KBM-7 (cell line): ENCODE measurements around the gene PFKFB1.

Experiments used
- DNase-seq: peaks from one replicate; pipeline ENCODE4 v3.0.0-alpha.2; 2015
- in situ Hi-C: fragments of 300-500 bp; cut with MboI; formaldehyde crosslinking; loops from 2 replicates; pipeline ENCODE4 v1.14.3; 2020; ENCODE audit warnings: low sequenced_read_pairs, low pct_unique_long_range_greater_than_20kb, mixed read lengths

Gene PFKFB1

GRCh38 chrX:54994099-54994498 lies at the start of gene PFKFB1:
Gene PFKFB1 (minus strand): TSS chrX:54994188. CDS start chrX:54994007, 181 bp downstream.
- in situ Hi-C loops = no loop called here
- no peak for DNase-seq

GRCh38 chrX:55041514-55041913 lies 47.5 kb upstream of the PFKFB1 start:
- no peak for DNase-seq
- in situ Hi-C loops = no loop called here

DNA sequence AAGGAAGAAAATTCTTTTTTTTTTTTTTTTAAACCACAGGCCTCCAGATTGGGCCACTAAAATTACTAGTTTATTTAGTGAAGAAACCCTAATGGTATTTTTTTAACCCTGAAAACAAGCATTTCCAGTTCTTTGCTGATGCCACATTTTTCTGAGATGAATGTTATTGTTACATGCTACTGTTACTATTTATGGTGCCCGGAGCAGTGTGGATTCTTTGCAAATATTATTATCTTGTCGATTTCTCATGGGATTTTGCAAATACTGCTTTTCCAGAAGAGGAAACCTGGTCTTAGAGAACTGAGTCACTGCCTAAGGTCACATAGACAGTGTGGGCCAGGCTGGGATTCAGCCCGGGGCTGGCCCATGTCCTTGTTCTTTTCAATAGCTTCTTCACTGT lies 45.5 kb upstream of the PFKFB1 start:
- in situ Hi-C loops = no loop called here
- no peak for DNase-seq

DNA sequence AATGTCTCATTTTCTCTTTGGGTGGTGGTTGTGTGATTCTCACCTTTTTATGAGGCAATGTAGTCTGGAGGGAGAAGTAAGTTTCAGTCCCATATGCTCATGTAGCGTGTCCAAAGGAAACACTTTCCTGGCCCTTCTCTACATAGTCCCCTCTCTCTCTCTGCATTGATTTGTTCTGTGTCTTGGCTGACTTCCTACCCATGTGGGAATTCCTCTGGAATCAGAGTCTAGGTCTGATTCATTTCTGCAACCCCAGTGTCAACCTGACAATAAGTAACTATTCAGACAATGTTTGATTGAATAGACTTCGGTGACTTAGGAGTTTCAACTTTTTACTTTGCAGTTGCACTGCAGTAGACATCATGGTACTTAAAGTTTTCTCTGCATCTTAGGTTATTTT lies 39.4 kb upstream of the PFKFB1 start:
- no peak for DNase-seq
- in situ Hi-C loops = no loop called here

DNA sequence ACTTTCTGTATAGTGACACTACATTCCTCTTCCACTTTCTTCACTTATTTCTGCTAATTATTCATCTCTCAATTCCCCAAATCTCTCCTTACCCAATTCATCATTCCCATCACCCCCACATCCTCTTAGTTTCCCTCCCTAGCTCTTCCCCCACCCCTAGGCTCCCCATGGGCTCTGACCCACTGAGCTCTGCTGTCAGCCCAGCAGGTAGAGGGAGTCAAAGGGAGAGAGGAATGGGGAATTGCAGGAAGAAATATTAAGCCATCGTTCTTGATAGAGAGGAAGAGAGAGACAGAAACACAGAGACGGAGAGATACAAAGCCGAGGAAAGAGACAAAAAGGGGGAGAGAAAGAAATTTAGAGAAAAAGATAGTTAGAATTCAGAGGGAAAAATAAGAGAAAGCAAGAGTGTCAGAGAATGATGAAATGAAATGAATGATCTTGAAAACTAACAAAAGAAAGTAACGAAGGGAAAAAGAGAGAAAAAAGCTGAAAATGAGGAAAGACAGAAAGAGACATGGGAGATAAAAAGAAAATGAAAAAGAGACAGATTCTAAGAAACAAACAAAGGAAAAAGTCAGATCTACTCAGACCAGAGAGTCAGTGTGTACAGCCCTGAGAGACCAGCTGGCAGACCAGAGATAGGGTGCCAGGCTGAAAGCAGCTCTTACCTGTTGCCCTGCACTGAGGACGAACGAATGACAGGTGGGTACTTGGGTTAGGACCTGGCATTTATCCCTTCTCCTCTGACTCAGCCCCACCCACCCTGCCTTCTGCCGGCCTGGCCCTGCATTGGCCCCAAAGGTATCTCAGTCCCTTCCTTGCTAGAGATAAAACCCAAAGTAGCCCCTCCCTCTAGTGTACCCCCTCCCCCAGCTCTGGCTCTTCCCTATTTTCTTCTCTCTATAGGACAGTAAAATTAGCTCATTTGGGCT lies 36.5 kb upstream of the PFKFB1 start, which contains the start of gene ALAS2:
Gene ALAS2 (minus strand): TSS at position 707 of the 935 bp plus-strand sequence. CDS start 4,977 bp downstream, outside the sequence.
- in situ Hi-C loops = no loop called here
- DNase-seq = no peak

DNA sequence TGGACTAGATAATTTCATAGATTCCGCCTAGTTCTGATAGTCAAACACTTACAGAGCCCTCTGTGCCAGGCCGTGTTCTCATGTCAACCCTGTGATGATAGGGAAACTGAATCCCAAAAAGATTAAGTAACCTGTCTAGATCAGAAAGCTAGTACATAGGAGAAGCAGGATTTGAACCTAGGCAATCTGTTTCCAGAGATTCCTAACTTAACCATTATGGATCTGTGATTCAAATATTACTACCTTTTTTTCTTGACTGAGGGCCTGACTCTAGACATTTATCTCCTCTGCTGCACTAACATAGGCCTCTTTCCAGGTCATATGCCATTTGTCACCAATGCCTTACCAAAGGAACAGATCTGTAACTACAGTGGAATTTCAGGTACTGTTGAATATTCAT lies 35.3 kb upstream of the PFKFB1 start:
- no peak for DNase-seq
- in situ Hi-C loops = no loop called here

- in situ Hi-C loops = no loop called here
Observed at GRCh38 chrX:55028611-55029010, 34.6 kb upstream of the PFKFB1 start.

GRCh38 chrX:55028040-55028439 lies 34.1 kb upstream of the PFKFB1 start:
- no peak for DNase-seq
- in situ Hi-C loops = no loop called here

More at GRCh38 chrX:55028611-55029010, 34.6 kb upstream of the PFKFB1 start:
- no peak for DNase-seq

- in situ Hi-C loops = no loop called here
- no peak for DNase-seq
Observed at GRCh38 chrX:55026840-55027239, 32.9 kb upstream of the PFKFB1 start.

DNA sequence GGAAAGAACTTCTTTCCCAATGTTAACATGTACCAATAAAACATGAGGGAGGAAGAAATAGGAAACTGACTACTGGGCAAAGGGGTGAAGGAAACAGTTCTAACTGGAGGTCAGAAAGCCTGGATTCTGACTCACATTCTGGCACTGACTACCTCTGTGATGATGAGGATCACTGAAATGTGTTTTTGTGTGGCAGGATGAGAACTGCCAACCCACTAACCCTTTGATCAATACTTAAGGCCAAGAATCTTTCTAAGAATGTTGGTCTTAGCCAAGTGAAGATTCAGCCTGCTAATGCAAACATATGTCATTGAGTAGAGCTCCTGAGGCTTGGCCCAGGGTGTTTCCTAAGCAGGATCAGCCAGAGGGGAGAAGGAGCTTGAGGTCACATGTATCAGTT lies 32.2 kb upstream of the PFKFB1 start:
- in situ Hi-C loops = no loop called here
- DNase-seq = no peak

DNA sequence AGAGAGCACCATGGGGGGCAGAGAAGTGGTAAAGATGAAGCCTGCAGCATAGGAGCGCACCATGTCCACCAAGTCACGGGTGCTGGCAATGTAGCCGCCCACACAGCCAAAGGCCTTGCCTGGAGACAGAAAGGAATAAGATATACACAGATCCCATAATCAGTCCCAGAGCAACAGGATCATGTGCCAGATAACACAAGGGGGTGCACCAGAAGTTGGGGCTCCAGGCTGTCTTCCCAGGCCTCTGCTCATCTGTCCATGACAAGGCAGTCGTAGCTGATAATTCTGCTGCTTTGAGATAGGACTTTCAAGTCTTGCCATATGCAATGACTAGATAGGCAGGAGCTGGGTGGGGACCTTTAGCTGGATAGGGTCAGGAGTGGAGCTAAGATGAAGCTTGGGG lies 20.9 kb upstream of the PFKFB1 start:
- DNase-seq = no peak
- in situ Hi-C loops = no loop called here

DNA sequence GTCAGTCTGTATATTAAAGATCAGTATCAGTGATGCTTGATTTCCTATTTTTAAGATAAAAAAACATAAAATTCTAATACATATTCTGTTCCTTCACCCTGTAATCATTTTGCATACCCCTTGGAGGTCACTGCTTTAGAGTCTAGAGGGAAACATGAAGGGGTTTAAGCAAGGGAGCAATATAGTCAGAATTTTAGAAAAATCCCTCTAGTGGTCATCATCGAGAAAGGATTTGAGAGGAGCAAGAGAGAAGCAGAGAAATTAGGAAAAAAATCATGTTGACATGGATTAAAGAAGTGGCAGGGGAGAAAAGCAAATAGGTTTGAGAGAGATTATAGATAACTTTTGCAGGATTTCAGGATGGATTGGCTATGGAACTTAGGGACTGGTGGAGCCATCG lies 17.3 kb upstream of the PFKFB1 start:
- in situ Hi-C loops = no loop called here
- DNase-seq = peak; percentile 42

- in situ Hi-C loops = no loop called here
- peak; percentile 75 for DNase-seq
Observed at GRCh38 chrX:55008571-55009358, 14.8 kb upstream of the PFKFB1 start.

GRCh38 chrX:55007656-55008055 lies 13.7 kb upstream of the PFKFB1 start:
- no peak for DNase-seq
- in situ Hi-C loops = no loop called here

DNA sequence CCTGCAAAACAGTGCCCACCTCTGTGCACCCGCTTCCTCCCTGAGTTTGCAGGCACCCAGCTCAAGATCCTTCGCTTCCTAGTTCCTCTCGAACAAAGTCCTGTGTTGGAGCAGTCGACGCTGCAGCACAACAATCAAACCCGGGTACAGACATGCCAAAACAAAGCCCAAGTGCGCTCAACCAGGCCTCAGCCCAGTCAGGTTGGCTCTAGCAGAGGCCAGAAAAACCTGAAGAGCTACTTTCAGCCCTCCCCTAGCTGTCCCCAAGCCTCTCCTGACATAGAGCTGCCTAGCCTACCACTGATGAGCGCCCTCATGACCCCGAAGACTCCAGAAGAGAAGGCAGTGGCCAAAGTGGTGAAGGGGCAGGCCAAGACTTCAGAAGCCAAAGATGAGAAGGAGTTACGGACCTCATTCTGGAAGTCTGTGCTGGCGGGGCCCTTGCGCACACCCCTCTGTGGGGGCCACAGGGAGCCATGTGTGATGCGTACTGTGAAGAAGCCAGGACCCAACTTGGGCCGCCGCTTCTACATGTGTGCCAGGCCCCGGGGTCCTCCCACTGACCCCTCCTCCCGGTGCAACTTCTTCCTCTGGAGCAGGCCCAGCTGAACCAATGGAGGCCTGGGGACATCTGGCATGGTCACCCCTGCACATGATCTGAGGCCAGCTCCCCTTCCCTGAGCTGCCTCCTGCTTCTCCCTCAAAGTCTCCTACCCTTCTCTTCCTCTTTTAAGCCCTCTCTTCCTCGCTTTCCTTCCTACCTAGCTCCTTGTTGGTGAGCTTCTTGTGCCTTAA lies 13.0 kb upstream of the PFKFB1 start:
- in situ Hi-C loops = no loop called here
- DNase-seq = no peak

DNA sequence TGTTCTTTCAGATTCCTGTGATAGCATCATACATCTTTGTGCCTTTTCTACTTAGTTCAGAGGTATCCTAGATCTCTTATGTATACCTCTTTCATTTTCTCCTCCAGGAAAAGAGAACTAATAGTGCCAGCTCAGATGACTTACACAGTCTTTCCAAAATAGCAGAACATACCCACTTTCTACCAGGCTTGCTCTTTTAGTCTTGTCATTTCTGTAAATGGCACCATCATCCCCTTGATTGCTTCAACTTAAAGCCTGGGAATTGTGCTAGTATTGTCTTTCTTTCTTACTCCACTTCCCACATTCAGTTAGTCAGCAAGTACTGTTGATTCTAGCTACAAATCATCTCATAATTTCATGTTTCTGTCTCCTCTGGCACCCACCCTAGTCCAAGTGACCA lies 11.3 kb upstream of the PFKFB1 start:
- in situ Hi-C loops = no loop called here
- DNase-seq = no peak

GRCh38 chrX:55004231-55004630 lies 10.2 kb upstream of the PFKFB1 start:
- in situ Hi-C loops = no loop called here
- DNase-seq = no peak

GRCh38 chrX:54999717-55000598 lies 6.0 kb upstream of the PFKFB1 start, which contains the start of gene APEX2:
Gene APEX2 (plus strand): TSS chrX:55000363. CDS start chrX:55000423, 60 bp downstream.
- in situ Hi-C loops = no loop called here
- DNase-seq = peak; percentile 98
